GM23338 (cell line): ENCODE results near the gene SCAPER. TPM values are rescaled to one million over a fixed set of nuclear protein-coding genes. Genes with fewer than 3 reads are reported as not detected.

Source experiments
- ATAC-seq: fragments of 200-7000 bp; cut with Tn5 transposase; 3 replicates; pipeline ENCODE4 v1.9.1; 2020
- DNase-seq: peaks from one replicate; pipeline ENCODE4 v3.0.0-alpha.2; 2015; ENCODE audit warnings: low spot score
- H2AFZ ChIP-seq: fragments of 200-600 bp; sonication (generic); 2 replicates; pipeline ENCODE4 v1.8.0; 2016; ENCODE audit warnings: antibody characterized with exemption, mild to moderate bottlenecking, moderate library complexity
- H3F3A ChIP-seq: fragments of 200-600 bp; sonication (generic); replicated peaks from 2 replicates; pipeline ENCODE4 v1.8.0; 2017; ENCODE audit warnings: antibody characterized with exemption, mixed run types, low read depth
- H3K27ac ChIP-seq: fragments of 200-600 bp; sonication (generic); 2 replicates; pipeline ENCODE4 v1.6.1; 2016; ENCODE audit warnings: low read depth
- H3K27me3 ChIP-seq: fragments of 200-600 bp; sonication (generic); 2 replicates; pipeline ENCODE4 v1.8.0; 2016; ENCODE audit warnings: mild to moderate bottlenecking, mixed run types, moderate library complexity; ENCODE audit not compliant: insufficient read depth
- H3K36me3 ChIP-seq: fragments of 200-600 bp; sonication (generic); 2 replicates; pipeline ENCODE4 v1.8.0; 2016; ENCODE audit warnings: mild to moderate bottlenecking; ENCODE audit not compliant: insufficient read depth
- H3K4me1 ChIP-seq: fragments of 200-600 bp; sonication (generic); 2 replicates; pipeline ENCODE4 v1.8.0; 2016; ENCODE audit warnings: mild to moderate bottlenecking, moderate library complexity; ENCODE audit not compliant: insufficient read depth
- H3K4me2 ChIP-seq: fragments of 200-600 bp; sonication (generic); 2 replicates; pipeline ENCODE4 v1.7.1; 2017; ENCODE audit warnings: mixed run types
- H3K4me3 ChIP-seq: fragments of 200-600 bp; sonication (generic); 2 replicates; pipeline ENCODE4 v1.6.1; 2016; ENCODE audit warnings: mixed run types
- H3K79me2 ChIP-seq: fragments of 200-600 bp; sonication (generic); replicated peaks from 2 replicates; pipeline ENCODE4 v1.8.0; 2017; ENCODE audit warnings: mild to moderate bottlenecking; ENCODE audit not compliant: insufficient read depth
- H3K9me2 ChIP-seq: fragments of 200-600 bp; sonication (generic); 2 replicates; pipeline ENCODE4 v1.8.0; 2017; ENCODE audit not compliant: insufficient read depth
- H4K20me1 ChIP-seq: fragments of 200-600 bp; sonication (generic); replicated peaks from 2 replicates; pipeline ENCODE4 v1.8.0; 2017; ENCODE audit warnings: mild to moderate bottlenecking; ENCODE audit not compliant: insufficient read depth
- H3K27ac Mint-ChIP-seq: 2 replicates; pipeline ENCODE4 v1.8.0; 2020; ENCODE audit warnings: inconsistent platforms, mild to moderate bottlenecking, moderate library complexity, mixed read lengths
- H3K27me3 Mint-ChIP-seq: 3 replicates; pipeline ENCODE4 v1.8.0; 2022; ENCODE audit warnings: low read depth, mild to moderate bottlenecking, moderate library complexity, mixed read lengths, inconsistent platforms; ENCODE audit not compliant: insufficient read depth, poor library complexity
- H3K36me3 Mint-ChIP-seq: 3 replicates; pipeline ENCODE4 v1.8.0; 2021; ENCODE audit warnings: low read depth, mild to moderate bottlenecking, inconsistent platforms, moderate library complexity, mixed read lengths
- H3K4me1 Mint-ChIP-seq: 3 replicates; pipeline ENCODE4 v1.8.0; 2020; ENCODE audit warnings: mild to moderate bottlenecking, inconsistent platforms, mixed read lengths
- H3K4me3 Mint-ChIP-seq: 3 replicates; pipeline ENCODE4 v1.8.0; 2021; ENCODE audit warnings: moderate library complexity, mild to moderate bottlenecking, inconsistent platforms, mixed read lengths
- H3K9me3 Mint-ChIP-seq: 3 replicates; pipeline ENCODE4 v1.8.0; 2020; ENCODE audit warnings: moderate library complexity, mild to moderate bottlenecking, inconsistent platforms, mixed read lengths
- CREB1 ChIP-seq: fragments of 250-450 bp; sonication (Bioruptor Pico); IDR thresholded peaks from 2 replicates; pipeline ENCODE4 v1.5.0; 2020; ENCODE audit warnings: low read depth, mild to moderate bottlenecking, moderate library complexity
- EZH2 ChIP-seq: fragments of 200-600 bp; sonication (generic); IDR thresholded peaks from one replicate; pipeline ENCODE4 v1.8.0; 2017; ENCODE audit warnings: antibody characterized with exemption, mild to moderate bottlenecking, low read depth; ENCODE audit not compliant: unreplicated experiment
- EZH2phosphoT487 ChIP-seq: fragments of 200-600 bp; sonication (generic); IDR thresholded peaks from one replicate; pipeline ENCODE4 v1.8.1; 2018; ENCODE audit warnings: antibody characterized with exemption; ENCODE audit not compliant: unreplicated experiment
- JUNB ChIP-seq: IDR thresholded peaks from one replicate; pipeline ENCODE4 v1.6.1; 2016; ENCODE audit warnings: antibody characterized with exemption; ENCODE audit not compliant: unreplicated experiment
- NANOG ChIP-seq: IDR thresholded peaks from 2 replicates; pipeline ENCODE4 v1.6.1; 2016; ENCODE audit warnings: antibody characterized with exemption, borderline replicate concordance
- REST ChIP-seq: IDR thresholded peaks from one replicate; pipeline ENCODE4 v1.6.1; 2018; ENCODE audit warnings: antibody characterized with exemption; ENCODE audit not compliant: unreplicated experiment
- ZNF114 ChIP-seq: fragments of 250-450 bp; sonication (Bioruptor Pico); IDR thresholded peaks from 2 replicates; pipeline ENCODE4 v1.5.0; 2020; ENCODE audit warnings: mild to moderate bottlenecking, moderate library complexity
- polyA plus RNA-seq: library from polyadenylated mRNA; unstranded; fragments of >200 nt; fragmentation: Nextera tagmentation; extraction: Ambion mirVana; gene quantifications from 2 replicates; pipeline ENCODE4 v1.2.1, GENCODE V29; 2016
- total RNA-seq: library from RNA; depleted of rRNA; stranded (reverse); fragments of >200 nt; shearing (Covaris generic); gene quantifications from 2 replicates; pipeline ENCODE4 v1.2.3, GENCODE V29; 2014
- TF ChIP-seq, protein P1 (sequence below): IDR thresholded peaks from 2 replicates; pipeline ENCODE4 v1.6.1; 2016; ENCODE audit warnings: antibody characterized with exemption
- TF ChIP-seq, protein P2 (sequence below): fragments of 250-450 bp; sonication (Bioruptor Pico); IDR thresholded peaks from 2 replicates; pipeline ENCODE4 v1.5.0; 2020; ENCODE audit warnings: mild to moderate bottlenecking, moderate library complexity

SCAPER gene
- total and polyA plus RNA-seq, 2 experiments from 2014 or later = 9.1 to 17.6 TPM

DNA sequence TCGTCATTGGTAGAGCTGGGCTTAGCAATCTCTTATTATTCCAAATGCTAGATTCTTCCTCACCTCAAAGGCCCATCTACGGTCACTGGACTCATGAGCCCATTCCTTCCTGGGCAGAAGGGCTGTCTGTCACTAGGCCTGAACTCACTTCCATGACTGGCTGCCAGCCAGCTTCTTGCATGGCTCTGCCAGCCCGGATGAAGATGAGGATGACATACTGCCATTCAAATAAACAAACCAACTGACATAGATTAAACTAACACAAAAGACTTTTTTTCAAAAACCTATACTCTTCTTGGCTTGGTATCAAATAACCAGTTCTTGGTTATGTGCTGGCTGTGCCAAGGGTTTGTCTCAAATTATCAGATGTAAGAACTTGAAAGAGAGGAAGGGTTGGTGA is 544.7 kb downstream of the SCAPER start:
- Mint-ChIP-seq H3K36me3 (no peaks in the 10 kb centered on the region), H3K9me3 (no peaks in the 10 kb centered on the region), H3K27ac (no peak overlapping the region), H3K4me3 (no peak overlapping the region), H3K4me1 (no peaks in the 10 kb centered on the region), H3K27me3 (peaks cover 3% of the 10 kb centered on the region)
- H3K4me1 ChIP-seq = no peaks in the 10 kb centered on the region
- H2AFZ ChIP-seq = no peak overlapping the region
- H3K4me2 ChIP-seq = no peak overlapping the region
- DNase-seq = no peak
- no peaks in the 10 kb centered on the region for H3K79me2 ChIP-seq
- no peaks in the 10 kb centered on the region for H3F3A ChIP-seq
- ATAC-seq = no peak
- no peak for TF ChIP-seq CREB1 (CRISPR knock-in tag)
- no peak for TF ChIP-seq JUNB
- TF ChIP-seq NANOG = no peak
- TF ChIP-seq EZH2 = no peak
- no peaks in the 10 kb centered on the region; the same call in 1 of the 2 replicates for H4K20me1 ChIP-seq
- H3K9me2 ChIP-seq = peaks cover 7% of the 10 kb centered on the region; the same call in 1 of the 2 replicates
- H3K27ac ChIP-seq = no peak overlapping the region
- no peaks in the 10 kb centered on the region for H3K36me3 ChIP-seq
- H3K4me3 ChIP-seq = no peak overlapping the region
- H3K27me3 ChIP-seq = no peaks in the 10 kb centered on the region

DNA sequence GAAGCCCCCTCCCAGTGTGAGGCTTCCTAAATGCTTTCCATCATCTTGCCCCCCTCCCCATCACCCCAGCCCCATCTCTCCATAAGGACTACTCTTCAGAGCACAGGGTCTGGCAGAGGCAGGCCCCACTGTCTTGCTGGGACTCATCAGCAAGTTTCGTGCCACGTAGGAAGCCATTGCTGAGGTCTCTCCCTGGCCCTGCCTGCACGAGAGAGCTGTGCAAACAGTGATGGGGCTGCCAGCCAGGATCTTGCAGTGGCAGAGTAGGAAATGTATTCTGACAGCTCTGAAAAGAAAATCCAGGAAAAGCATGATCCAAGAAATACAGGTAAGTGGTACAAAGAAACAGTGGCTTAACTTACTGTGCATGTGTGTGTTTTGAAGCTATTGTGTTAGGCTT is 546.0 kb downstream of the SCAPER start:
- peaks cover 7% of the 10 kb centered on the region; the same call in 1 of the 2 replicates for H3K9me2 ChIP-seq
- H3K9me3 Mint-ChIP-seq = no peaks in the 10 kb centered on the region
- H3K27me3 ChIP-seq = no peaks in the 10 kb centered on the region
- no peaks in the 10 kb centered on the region for H3F3A ChIP-seq
- H3K79me2 ChIP-seq = no peaks in the 10 kb centered on the region
- H3K4me1 Mint-ChIP-seq = no peaks in the 10 kb centered on the region
- H4K20me1 ChIP-seq = no peaks in the 10 kb centered on the region
- no peaks in the 10 kb centered on the region for H3K36me3 ChIP-seq
- H3K4me3 ChIP-seq = no peak overlapping the region
- H2AFZ ChIP-seq = no peak overlapping the region
- DNase-seq (no peak), ATAC-seq (no peak)
- H3K4me1 ChIP-seq = no peaks in the 10 kb centered on the region
- H3K4me3 Mint-ChIP-seq = no peak overlapping the region
- no peak overlapping the region for H3K4me2 ChIP-seq
- H3K27ac Mint-ChIP-seq = no peak overlapping the region
- no peak overlapping the region for H3K27ac ChIP-seq
- peaks cover 3% of the 10 kb centered on the region for H3K27me3 Mint-ChIP-seq
- H3K36me3 Mint-ChIP-seq = no peaks in the 10 kb centered on the region
- TF ChIP-seq EZH2 (no peak), REST (no peak), ZNF114 (CRISPR knock-in tag) (no peak), NANOG (no peak), EZH2phosphoT487 (no peak), JUNB (no peak), CREB1 (CRISPR knock-in tag) (no peak)
- TF ChIP-seq, protein P1, sequence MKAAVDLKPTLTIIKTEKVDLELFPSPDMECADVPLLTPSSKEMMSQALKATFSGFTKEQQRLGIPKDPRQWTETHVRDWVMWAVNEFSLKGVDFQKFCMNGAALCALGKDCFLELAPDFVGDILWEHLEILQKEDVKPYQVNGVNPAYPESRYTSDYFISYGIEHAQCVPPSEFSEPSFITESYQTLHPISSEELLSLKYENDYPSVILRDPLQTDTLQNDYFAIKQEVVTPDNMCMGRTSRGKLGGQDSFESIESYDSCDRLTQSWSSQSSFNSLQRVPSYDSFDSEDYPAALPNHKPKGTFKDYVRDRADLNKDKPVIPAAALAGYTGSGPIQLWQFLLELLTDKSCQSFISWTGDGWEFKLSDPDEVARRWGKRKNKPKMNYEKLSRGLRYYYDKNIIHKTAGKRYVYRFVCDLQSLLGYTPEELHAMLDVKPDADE = no peak
- TF ChIP-seq, protein P2, sequence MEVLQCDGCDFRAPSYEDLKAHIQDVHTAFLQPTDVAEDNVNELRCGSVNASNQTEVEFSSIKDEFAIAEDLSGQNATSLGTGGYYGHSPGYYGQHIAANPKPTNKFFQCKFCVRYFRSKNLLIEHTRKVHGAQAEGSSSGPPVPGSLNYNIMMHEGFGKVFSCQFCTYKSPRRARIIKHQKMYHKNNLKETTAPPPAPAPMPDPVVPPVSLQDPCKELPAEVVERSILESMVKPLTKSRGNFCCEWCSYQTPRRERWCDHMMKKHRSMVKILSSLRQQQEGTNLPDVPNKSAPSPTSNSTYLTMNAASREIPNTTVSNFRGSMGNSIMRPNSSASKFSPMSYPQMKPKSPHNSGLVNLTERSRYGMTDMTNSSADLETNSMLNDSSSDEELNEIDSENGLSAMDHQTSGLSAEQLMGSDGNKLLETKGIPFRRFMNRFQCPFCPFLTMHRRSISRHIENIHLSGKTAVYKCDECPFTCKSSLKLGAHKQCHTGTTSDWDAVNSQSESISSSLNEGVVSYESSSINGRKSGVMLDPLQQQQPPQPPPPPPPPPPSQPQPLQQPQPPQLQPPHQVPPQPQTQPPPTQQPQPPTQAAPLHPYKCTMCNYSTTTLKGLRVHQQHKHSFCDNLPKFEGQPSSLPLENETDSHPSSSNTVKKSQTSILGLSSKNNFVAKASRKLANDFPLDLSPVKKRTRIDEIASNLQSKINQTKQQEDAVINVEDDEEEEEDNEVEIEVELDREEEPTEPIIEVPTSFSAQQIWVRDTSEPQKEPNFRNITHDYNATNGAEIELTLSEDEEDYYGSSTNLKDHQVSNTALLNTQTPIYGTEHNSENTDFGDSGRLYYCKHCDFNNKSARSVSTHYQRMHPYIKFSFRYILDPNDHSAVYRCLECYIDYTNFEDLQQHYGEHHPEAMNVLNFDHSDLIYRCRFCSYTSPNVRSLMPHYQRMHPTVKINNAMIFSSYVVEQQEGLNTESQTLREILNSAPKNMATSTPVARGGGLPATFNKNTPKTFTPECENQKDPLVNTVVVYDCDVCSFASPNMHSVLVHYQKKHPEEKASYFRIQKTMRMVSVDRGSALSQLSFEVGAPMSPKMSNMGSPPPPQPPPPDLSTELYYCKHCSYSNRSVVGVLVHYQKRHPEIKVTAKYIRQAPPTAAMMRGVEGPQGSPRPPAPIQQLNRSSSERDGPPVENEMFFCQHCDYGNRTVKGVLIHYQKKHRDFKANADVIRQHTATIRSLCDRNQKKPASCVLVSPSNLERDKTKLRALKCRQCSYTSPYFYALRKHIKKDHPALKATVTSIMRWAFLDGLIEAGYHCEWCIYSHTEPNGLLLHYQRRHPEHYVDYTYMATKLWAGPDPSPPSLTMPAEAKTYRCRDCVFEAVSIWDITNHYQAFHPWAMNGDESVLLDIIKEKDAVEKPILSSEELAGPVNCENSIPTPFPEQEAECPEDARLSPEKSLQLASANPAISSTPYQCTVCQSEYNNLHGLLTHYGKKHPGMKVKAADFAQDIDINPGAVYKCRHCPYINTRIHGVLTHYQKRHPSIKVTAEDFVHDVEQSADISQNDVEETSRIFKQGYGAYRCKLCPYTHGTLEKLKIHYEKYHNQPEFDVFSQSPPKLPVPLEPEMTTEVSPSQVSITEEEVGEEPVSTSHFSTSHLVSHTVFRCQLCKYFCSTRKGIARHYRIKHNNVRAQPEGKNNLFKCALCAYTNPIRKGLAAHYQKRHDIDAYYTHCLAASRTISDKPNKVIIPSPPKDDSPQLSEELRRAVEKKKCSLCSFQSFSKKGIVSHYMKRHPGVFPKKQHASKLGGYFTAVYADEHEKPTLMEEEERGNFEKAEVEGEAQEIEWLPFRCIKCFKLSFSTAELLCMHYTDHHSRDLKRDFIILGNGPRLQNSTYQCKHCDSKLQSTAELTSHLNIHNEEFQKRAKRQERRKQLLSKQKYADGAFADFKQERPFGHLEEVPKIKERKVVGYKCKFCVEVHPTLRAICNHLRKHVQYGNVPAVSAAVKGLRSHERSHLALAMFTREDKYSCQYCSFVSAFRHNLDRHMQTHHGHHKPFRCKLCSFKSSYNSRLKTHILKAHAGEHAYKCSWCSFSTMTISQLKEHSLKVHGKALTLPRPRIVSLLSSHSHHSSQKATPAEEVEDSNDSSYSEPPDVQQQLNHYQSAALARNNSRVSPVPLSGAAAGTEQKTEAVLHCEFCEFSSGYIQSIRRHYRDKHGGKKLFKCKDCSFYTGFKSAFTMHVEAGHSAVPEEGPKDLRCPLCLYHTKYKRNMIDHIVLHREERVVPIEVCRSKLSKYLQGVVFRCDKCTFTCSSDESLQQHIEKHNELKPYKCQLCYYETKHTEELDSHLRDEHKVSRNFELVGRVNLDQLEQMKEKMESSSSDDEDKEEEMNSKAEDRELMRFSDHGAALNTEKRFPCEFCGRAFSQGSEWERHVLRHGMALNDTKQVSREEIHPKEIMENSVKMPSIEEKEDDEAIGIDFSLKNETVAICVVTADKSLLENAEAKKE (CRISPR knock-in tag) = no peak
